GM19099 (cell line): ENCODE data around the gene JMY.

Experiments used
- POLR2A ChIP-seq: IDR thresholded peaks from 3 replicates; pipeline ENCODE4 v1.6.1; 2011; ENCODE audit warnings: low read depth; ENCODE audit not compliant: insufficient read length; ENCODE audit errors: extremely low read depth

The JMY gene

DNA sequence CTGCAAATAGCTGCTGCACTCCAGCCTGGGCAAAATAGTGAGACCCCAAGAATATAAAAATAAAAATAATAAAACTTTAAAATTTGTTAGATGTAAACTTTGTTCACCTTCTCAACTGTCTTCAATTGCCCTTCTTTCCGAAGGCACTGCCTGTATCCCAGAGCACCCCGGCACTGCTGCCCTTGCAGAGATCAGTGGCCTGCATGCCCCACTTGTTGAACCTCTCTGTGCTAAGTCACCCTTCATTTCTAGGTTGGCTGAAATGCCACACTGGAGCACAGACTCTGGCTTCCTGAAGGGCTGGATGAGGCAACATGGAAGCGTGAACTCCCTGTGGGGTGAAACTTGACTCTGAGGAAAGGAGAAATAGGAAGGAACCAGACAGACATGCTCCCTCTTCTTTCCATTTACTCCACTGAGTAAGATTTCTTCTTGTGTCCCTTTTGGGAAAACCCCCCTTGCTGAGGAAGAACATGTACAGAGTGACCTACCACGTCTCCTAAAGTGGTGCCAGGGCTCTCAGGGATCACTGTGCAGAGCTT lies 8.4 kb upstream of the JMY start:
- no peak for TF ChIP-seq POLR2A

- TF ChIP-seq POLR2A, result no peak
Measured at GRCh38 chr5:79229357-79230174, 6.4 kb upstream of the JMY start.

- no peak for TF ChIP-seq POLR2A
Measured at GRCh38 chr5:79235261-79235633, 684 bp upstream of the JMY start.

GRCh38 chr5:79236362-79236969 lies 535 bp downstream of the JMY start:
- no peak for TF ChIP-seq POLR2A

- TF ChIP-seq POLR2A, result no peak
Measured at GRCh38 chr5:79236970-79237739, 1.2 kb downstream of the JMY start.

DNA sequence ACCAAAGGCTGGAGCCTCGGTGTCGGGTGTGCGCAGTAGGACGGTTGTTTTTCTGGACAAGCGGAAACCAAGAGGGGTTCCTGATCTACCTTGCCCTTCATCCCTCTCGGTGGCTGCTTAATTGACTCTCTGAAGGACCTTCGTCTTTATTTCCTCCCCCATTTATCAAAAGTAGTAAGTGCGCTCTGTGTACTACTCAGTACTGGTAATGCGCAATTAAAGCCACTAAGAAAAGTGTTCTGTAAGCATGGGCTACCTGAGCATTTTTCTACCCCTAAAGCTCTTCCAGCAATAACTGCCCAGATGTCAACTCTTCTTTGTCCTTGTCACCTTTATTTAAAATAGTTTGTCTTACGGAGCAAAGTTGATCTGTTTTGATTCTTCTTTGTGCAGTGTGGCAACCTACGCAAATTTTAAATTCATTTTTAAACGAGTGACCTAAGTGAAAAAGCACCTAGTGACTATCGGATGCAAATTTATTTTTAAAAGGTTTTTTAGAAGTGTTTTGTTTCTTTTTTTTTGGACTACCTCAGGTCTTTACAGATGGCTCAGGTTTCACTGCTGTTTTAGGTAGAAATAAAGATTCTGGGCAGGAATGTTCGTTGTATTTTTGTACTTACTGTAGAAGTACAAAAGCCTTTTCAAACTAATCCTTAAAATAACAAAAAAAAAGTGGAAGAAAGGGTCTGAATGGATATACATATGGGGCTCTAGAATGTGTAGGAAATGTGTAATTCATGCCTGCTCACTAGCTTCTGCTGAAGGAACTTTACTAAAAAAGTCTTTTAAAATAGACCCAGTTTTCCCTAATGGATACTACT lies 2.0 kb downstream of the JMY start:
- TF ChIP-seq POLR2A, result no peak

DNA sequence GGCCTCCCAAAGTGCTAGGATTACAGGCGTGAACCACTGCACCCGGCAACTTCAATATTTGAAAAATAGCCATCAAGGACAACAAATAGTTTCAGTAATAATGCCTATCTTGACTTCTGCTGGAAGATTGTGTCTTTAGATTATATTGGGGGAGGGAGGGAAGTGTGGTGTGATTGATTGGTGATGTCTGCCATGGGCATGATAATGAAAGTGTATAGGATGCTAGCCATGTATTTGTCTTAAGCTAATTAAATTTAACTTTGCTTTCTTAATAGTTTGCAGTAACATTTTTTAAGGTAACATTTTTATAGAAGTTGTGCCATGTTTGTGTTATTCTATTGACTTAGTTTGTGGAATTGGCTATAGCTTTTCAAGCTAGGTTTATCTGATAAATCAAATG lies 4.6 kb downstream of the JMY start:
- no peak for TF ChIP-seq POLR2A

DNA sequence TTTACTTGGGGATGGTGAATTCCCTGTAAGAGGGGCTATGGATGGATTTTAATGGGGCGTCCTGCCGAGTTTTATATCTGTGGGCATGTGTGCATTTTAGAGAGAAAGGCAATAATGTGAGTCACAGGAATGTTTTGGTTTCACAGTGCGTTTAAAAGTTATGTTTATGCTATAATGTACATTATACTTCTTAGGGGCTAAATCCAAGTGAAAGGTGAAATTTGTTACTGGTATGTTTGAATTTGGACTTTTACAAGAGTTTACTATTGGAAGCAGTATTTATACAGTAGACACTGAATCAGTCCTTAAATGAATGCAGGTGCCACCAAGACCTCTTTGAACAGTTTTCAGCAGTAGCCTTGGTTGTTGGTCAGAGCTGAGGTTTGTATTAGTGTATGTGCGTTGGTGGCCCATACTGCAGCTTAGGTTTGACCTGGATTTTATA lies 5.6 kb downstream of the JMY start:
- TF ChIP-seq POLR2A, result no peak

DNA sequence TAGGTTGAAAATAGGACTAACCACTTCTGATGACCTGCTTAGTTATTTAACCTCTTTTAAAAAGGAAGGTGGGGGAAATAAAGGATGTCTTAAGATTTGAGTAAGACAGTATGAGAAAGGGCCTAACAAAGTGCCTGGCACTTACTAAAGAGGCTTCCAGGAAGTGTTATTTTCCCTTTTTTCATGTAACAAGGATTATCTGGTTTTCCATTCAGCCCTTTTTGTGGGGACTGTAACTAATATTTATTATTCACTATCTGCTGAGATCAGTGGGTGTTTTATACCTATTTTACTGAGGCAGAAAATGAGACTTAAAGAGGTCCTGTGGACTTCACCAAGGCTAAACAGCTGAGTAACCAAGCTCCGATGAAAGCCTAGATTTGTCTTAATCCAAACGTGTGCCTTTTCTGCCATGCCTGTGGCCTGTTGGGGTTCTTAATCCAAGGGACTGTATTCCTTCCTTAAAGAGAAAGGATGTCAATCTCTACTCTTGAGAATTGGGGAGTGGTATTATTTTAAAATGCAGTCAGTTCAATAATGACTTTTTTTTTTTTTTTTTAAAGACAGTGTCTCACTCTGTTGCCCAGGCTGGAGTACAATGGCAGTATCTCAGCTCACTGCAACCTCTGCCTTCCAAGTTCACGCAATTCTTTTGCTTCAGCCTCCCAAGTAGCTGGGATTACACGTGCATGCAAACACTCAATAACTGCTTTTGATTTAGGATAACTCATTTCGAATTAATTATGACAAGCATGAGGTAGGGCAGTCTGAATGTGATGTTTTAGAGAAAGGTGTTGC lies 6.5 kb downstream of the JMY start:
- TF ChIP-seq POLR2A, result no peak

DNA sequence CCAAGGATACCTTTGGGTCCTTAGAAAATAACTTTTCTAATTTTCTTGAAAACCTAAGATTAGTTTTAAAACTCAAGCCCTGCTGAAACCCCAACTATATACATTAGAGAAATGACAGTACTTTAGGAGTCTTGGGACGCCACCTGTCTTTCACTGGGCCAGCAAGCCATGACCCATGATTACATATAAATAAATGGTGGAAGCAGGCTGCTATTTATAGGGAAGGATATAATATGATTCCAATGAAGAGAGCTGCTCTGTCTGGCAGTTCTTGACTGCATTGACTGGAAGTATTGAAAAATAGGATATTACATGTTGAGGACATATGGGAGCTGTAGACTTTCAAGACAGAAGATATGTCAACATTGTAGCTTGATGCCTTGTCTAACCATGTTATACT lies 7.3 kb downstream of the JMY start:
- TF ChIP-seq POLR2A, result no peak

- TF ChIP-seq POLR2A, result no peak
Measured at GRCh38 chr5:79255786-79256557, 20.0 kb downstream of the JMY start.

DNA sequence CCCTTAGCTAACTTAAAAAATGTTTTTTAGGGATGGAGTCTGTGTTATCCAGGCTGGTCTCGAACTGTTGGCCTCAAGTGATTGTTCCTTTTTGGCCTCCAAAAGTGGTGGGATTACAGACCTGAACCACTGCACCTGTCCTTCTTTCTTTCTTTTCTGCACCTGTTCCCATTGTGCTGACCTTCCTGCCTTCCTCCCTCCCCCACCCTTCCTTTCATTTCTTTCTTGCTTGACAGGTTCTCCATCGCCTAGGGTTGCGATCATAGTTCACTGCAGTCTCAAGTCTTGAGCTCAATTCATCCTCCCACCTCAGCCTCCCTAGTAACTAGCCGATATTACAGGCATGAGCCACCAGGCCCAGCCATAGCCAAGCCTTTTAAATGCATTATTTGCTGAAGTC lies 20.6 kb downstream of the JMY start:
- TF ChIP-seq POLR2A, result no peak

DNA sequence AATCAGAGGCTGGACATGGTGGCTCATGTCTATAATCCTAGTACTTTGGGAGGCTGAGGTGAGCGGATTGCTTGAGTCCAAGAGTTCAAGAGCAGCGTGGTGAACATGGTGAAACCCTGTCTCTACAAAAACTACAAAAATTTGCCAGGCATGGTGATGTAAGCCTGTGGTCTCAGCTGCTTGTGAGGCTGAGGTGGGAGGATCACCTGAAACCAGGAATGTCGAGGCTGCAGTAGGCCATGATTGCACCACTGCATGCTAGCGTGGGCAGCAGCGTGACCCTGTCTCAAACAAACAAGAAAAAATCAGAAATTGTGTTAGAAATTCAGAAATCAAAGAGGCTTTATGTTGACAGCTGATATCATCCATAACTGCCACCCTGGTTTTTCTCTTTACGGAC lies 21.4 kb downstream of the JMY start:
- TF ChIP-seq POLR2A, result no peak
